HG03103 (cell line): ENCODE data around the gene RET.

Source experiments
- ATAC-seq: cut with Tn5 transposase; IDR thresholded peaks from one replicate; pipeline ENCODE4 v1.9.1; 2021; ENCODE audit warnings: low read depth; ENCODE audit not compliant: unreplicated experiment

Gene RET

GRCh38 chr10:43044448-43044921 is 32.4 kb upstream of the RET start:
- no peak for ATAC-seq

DNA sequence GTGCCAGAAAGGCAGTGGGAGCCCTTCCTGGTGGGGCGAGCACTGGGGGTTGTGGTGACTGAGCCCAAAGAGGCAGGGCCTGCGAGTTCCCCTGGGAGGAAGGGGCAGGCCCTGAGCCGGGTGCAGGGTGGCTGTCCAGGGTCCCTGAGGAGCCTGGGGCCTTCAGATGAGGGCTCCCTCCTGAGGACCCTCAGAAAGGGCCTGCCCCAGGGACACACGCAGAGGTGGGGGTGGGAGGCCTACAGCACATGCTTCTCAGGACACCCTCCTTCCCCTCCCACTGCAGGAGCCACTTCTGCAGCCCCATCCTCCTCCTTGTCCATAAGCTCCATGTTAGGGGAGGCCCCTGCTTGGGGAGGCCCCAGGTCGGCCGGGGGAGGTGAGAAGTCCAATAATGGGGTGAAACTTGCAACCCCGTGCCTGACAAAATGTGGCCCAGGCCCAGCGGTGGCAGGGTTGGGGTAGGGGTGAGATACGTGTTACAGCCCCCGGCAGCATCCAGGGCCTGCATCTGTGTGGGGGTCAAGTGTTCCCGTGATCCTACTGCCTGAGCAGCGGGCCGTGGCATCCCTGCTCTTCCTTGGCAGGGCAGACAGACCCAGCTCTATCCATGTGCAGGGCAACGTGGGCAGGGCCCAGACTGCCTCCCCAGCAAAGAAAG is 31.8 kb upstream of the RET start:
- no peak for ATAC-seq

DNA sequence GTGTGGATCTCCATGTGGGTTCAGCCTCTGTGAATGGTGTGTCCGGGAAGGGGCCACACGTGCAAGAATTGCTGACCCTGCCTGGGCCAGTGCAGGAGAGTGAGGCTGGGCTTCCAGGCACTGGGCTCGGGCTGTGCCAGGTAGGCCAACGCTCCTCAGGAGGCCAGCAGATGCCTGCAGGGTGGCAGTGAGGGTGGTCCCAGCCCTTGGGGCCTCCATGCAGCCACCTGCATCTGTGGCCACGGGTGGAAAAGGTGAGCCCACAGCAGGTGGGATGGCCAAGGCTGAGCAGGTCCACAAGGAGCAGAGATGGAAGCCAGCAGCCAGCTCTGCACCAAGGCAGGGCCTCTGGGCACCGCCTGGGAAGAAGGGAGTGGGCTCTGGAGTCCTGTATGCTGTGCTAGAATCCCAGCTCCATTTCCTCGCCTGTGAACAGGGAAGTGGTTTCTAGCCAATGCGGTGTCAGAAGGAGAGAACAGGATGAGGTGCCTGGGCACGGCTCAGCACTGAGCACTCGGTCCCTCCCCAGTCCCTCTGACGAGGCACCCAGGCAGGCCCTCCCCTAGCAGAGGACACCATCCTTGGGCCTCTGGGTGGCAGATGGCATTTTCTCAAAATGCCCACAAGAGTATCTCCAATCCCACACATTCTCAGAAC is 31.1 kb upstream of the RET start:
- no peak for ATAC-seq

DNA sequence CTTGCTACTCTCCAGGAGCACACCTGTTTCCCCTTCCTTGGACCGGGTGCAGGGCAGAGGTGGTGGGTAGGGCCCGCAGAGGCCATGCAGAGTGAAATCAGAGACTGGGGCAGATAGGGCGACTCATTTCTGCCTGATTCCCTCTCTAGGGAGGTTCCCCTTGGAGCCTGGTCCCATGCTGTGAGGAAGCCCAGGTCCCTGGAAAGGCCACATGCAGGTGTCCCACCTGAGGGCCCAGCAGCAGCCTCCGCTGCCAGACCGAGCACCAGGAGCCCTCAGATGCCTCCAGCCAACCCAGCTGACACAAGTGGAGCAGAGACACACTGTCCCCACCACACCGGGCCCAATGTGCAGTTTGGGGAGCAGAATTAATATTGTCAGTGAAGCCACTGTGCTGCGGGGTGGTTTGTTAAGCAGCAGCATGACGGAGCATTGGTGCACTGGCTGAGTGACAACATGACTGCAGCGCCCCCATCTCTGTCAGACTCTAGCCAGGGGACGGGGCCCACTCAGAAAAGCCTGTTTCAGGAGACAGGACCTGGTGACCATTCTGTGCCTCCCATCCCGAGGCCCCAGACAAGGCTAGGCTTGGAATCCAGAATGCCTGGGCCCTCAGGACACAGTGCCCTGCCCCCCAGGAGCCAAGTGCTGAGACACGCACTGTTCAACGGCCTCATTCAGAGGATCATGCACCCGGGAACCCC is 30.4 kb upstream of the RET start:
- ATAC-seq: no peak

- ATAC-seq: no peak
These were observed 29.4 kb upstream of the RET start for GRCh38 chr10:43047288-43047970.

DNA sequence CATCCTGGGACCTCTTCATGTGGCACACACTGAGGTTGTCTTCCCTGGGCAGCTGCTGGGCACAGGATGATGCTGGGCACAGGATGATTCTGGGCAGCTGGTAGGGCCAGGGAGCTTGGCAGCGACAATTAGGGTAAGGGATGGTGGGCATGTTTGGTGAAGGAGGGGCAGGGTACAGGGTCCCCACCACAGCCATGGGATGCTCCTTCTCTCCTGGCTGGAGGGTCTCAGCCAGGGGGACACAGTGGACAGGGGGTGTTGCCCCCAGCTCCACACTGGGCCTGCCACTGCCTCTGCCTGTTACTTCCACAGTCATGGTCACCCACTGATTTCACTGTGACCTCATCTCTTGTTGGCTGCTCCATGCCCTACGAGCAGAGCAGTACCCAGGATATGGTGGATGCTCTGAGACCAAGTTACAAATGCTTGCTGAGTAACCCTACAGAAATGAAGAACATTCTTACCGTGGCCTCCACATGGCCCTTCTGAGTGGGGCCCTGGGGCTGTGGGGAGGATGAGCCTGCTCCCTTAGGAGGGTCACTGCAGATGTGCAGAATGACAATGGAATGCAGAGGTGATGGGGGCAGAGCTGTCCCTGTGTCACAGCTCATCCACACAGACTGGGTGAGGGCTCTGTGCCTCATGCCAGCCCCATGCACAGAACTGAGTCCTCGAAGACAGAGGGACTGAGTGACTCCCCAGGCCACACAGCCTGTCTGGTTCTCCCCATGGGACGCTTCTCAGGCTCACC is 28.4 kb upstream of the RET start:
- ATAC-seq: no peak

DNA sequence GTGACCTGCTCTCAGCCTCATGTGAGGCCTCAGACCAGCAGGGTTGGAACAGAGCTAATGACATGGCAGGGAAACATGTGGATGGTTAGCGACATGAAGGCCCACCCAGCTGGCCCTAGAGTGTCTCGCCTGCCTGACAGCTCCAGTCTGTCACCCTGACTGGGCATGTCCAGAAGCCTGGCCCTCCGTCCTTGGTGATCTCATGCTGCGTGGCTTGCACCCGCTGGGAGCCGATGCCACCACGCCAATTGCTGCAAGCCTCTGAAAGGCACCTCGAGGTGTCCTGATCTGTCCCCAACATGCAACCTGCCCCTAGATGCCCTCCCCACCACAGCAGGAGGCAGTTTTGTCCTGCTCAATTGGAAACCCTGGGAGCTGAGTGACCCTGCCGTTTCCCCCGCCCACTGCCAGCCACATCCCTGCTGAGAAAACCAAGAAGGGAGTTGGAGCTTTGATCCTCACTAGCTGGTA is 27.8 kb upstream of the RET start:
- no peak for ATAC-seq

DNA sequence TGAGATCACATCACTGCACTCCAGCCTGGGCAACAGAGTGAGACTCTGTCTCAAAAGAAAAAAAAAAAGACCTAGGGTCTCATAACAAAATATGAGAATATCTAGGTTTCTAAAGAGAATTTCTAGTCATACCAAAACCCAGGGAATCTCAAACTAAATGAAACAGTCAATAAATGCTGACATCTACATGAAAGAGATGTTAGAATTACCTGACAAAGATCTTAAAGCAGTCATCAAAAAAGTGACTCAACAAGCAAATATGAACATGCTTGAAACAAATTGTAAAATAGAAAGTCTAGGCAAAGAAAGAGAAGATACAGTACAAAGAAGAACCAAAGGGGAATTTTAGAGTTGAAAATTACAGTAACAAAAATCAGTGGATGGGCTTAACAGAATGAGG is 26.9 kb upstream of the RET start:
- no peak for ATAC-seq

DNA sequence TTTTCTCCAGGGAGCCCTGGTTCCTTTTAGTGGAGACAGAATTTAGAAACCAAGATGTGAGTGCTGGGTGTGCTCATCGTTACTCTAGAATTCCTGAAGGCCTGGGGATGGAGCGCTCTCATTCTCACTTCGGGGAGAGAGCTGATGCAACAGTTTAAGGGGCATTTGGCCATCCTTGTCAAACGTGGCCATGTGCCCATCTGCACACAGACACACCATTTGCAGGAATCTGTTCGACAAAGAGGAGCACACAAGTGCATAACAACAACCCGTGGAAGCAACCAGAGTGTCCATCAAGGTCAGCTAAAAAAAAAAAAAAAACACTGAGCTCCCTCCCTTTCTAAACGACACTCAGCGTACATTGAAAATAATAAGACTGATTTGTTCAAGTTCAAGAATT is 23.0 kb upstream of the RET start:
- ATAC-seq: no peak

GRCh38 chr10:43054593-43054992 is 22.3 kb upstream of the RET start:
- ATAC-seq: no peak

GRCh38 chr10:43055217-43055616 is 21.7 kb upstream of the RET start:
- ATAC-seq: no peak

DNA sequence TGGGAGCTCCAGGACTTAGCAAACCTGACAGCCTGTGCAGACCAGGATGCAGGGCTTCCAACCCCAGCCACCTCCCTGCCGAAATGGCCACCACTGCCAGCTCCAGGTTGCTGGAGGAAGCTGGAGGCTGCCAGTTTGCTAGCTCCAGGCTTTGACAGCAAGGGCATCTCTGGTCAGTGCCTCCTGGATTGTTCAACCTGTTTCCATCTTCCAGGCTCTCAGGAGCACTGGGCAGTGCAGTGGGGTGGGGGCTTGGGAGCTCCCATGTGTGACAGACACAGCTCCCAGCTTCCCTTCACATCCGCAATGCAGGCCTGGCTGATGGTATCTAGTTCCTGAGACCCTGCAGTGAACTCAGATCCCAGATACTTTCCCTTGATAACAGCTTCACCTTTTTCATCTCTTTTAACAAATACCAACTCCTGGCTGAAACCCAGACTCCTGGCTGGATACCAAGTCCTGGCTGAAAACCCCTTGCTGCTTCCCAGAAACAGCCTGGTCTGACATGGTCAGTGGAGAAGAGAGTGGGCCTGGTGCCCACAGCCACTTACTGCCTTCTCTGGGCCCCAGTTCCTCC is 20.8 kb upstream of the RET start:
- no peak for ATAC-seq

DNA sequence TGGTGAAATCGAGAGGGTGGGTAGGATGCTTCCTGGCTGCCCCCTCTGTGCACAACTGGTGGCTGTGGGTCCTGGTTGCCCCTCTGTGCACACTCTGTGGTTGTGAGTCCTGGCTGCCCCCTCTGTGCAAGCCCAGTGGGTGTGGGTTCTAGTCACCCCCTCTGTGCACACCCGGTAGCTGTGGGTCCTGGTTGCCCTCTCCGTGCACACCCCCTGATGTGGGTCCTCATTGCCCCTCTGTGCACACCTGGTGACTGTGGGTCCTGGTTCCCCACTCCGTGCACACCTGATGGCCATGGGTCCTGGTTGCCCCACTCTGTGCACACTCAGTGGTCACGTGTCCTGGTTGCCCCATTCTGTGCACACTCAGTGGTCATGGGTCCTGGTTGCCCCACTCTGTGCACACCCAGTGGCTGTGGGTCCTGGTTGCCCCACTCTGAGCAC is 20.3 kb upstream of the RET start:
- ATAC-seq: no peak

DNA sequence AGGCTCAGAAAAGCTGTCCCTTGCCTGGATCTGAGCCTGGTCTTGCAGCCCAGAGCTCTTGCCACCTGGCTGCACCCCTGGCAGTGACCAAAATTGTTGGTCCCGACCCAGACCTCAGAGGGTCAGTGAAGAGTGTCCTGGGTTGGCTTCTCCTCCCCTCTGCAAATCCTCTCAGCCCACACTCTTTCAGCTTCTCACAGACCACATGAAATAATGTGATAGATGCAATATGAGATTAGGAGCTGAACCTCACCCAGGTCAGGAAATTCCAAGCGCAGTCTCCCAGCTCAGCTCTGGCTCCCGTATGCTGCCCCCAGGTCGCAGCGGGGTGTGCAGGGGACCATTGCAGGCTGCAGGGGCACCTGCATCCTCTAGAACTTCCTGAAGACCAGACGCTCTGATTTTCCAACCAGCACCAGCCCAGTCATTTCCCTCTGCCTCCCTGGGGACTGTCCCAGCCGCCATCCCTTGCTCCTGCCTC is 19.6 kb upstream of the RET start:
- ATAC-seq: no peak

GRCh38 chr10:43057831-43058340 is 19.0 kb upstream of the RET start:
- ATAC-seq: no peak

GRCh38 chr10:43058716-43059335 is 18.0 kb upstream of the RET start:
- ATAC-seq: no peak

DNA sequence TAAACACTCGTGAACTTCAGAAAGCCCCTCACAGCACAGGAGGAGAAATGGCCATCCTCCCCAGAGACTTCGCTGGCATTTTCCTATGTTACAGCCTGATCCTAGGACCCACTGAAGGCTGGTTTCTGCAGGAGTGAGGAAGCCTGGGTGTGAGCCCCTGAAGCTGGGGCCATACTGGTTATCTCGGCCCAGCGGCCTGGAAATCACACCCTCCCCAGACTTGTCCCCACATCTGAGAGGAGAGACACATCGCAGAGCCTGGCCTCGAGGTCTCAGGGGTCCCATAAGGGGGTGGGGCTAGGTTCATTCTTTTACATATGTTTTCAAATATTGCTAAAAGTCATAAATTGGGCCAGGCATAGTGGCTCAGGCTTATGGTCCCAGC is 17.5 kb upstream of the RET start:
- ATAC-seq: no peak

DNA sequence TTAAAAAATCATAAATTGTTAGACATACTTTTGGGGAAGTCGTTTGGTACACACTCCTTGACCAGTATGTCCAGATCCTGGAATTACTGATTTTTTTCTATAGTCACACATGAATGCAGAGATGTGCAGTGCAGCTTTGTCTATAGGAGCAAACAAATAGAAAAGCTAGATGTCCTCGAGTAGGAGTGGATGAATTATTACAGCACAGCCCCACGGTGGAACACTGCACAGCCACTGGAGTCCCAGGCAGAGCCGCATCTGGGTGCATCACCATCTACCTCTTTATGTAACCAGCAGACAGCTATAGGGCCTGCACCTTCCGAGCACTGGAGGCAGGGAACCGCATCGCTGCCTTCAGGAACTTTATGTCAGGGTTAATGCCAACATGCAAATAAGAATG is 17.0 kb upstream of the RET start:
- ATAC-seq: no peak

DNA sequence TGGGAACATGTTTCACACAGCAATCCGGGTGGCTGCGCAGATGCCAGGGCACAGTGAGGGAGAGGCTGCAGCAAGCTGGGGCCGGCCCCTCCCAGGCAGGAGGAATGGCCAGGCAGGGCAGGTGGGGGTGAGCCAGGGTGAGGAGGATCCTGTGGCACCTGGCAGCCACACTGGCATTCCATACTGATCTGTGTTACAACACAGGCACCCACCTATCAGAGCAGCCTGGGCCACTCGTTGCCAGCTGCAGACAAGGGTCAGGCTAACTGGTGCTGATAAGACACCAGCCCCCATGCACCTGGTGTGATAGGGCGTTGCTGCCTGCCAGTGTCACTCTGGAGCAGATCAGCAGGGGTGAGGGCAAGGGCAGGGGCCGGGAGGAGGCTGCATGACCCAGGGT is 16.6 kb upstream of the RET start:
- ATAC-seq: no peak
